HUES6 (cell line): ENCODE results near the gene DAGLA.

Experiments used
- H3K27ac ChIP-seq: 2 replicates; pipeline ENCODE4 v1.7.0; 2013; ENCODE audit warnings: low read depth, mild to moderate bottlenecking, low read length, inconsistent platforms
- H3K27me3 ChIP-seq: 2 replicates; pipeline ENCODE4 v1.6.1; 2013; ENCODE audit warnings: low read length; ENCODE audit not compliant: control insufficient read depth, insufficient read depth
- H3K36me3 ChIP-seq: 2 replicates; pipeline ENCODE4 v1.6.1; 2013; ENCODE audit warnings: low read length; ENCODE audit not compliant: control insufficient read depth, insufficient read depth
- H3K4me1 ChIP-seq: 2 replicates; pipeline ENCODE4 v1.6.1; 2013; ENCODE audit warnings: low read length; ENCODE audit not compliant: control insufficient read depth, insufficient read depth
- H3K4me3 ChIP-seq: 2 replicates; pipeline ENCODE4 v1.5.1; 2013; ENCODE audit warnings: low read depth, low read length
- H3K9ac ChIP-seq: one replicate; pipeline ENCODE4 v1.6.1; 2013; ENCODE audit warnings: mild to moderate bottlenecking, low read length
- H3K9me3 ChIP-seq: 2 replicates; pipeline ENCODE4 v1.6.1; 2013; ENCODE audit warnings: low read depth, low read length; ENCODE audit not compliant: control insufficient read depth, insufficient read depth

DAGLA gene, protein sequence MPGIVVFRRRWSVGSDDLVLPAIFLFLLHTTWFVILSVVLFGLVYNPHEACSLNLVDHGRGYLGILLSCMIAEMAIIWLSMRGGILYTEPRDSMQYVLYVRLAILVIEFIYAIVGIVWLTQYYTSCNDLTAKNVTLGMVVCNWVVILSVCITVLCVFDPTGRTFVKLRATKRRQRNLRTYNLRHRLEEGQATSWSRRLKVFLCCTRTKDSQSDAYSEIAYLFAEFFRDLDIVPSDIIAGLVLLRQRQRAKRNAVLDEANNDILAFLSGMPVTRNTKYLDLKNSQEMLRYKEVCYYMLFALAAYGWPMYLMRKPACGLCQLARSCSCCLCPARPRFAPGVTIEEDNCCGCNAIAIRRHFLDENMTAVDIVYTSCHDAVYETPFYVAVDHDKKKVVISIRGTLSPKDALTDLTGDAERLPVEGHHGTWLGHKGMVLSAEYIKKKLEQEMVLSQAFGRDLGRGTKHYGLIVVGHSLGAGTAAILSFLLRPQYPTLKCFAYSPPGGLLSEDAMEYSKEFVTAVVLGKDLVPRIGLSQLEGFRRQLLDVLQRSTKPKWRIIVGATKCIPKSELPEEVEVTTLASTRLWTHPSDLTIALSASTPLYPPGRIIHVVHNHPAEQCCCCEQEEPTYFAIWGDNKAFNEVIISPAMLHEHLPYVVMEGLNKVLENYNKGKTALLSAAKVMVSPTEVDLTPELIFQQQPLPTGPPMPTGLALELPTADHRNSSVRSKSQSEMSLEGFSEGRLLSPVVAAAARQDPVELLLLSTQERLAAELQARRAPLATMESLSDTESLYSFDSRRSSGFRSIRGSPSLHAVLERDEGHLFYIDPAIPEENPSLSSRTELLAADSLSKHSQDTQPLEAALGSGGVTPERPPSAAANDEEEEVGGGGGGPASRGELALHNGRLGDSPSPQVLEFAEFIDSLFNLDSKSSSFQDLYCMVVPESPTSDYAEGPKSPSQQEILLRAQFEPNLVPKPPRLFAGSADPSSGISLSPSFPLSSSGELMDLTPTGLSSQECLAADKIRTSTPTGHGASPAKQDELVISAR

DNA sequence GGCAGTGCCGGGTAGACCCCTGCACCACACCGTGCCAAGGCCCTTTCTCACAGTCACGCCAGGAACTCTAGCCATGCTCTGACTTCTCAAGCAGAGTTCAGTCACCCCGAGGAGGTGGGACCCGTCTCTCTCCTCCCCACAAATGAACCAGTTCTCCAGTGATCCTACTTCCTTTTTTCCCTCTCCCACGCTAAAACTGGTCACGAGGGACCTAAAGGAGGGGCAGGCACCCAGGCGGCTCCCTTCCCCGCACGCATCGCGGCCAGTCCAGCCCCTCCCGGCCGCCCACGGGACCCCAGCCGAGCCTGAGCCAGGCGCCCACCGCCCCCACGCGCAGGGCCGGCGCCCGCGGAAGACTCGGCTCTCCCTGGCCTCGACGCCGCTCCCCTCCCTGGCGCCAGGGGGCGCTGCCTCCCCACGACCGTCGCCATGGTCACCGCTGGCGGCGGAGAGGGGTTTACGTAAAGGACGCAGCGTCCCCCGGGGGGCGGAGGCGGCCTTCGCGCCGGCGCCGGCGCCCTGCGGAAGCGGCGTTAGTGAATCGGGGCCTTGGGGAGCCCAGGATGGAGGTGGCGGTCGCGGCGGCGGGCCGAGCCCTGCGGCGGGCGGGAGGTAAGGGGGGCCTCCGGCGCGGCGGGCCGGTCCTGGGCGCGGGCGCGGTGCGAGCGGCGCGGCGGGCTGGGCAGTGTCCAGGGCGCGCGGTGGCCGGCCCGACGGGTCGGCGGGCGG is at the start of gene DAGLA:
TSS of gene DAGLA (plus strand) at position 499 of the 729 bp plus-strand sequence. CDS start 39,765 bp downstream, outside the sequence.
- H3K4me3 ChIP-seq, result peak within 1 kb of the TSS; percentile 53
- H3K9me3 ChIP-seq, result no peaks in the 10 kb centered on the region
- peaks cover 24% of the 10 kb centered on the region for H3K27me3 ChIP-seq
- H3K4me1 ChIP-seq, result peaks cover 44% of the 10 kb centered on the region
- no peak within 1 kb of the TSS for H3K27ac ChIP-seq
- H3K9ac ChIP-seq, result peak within 1 kb of the TSS; percentile 20
- no peaks in the 10 kb centered on the region for H3K36me3 ChIP-seq

DNA sequence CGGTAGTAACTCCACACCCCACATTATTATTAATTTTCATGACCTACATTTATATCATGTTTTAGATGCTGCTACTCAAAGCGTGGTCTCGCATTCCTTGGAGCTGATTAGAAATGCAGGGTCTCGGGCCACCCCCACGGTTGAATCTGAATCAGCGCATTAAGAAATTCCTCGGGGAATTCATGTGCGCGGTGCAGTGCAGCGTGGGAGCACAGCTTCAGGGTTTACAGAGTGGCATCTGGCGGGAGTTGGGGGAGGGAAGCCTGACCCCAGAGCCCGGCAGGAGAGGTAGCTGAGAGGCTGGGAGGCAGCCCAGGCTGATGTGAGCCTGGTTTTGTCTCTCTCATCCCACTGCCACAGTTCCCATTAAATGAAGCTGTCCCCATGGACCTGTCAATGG is 48.1 kb upstream of the DAGLA start:
- no peak overlapping the region for H3K27ac ChIP-seq
- H3K36me3 ChIP-seq, result no peaks in the 10 kb centered on the region
- H3K4me3 ChIP-seq, result no peak overlapping the region
- peaks cover 21% of the 10 kb centered on the region for H3K4me1 ChIP-seq
- no peaks in the 10 kb centered on the region for H3K9me3 ChIP-seq
- H3K27me3 ChIP-seq, result no peaks in the 10 kb centered on the region
- no peak overlapping the region for H3K9ac ChIP-seq

DNA sequence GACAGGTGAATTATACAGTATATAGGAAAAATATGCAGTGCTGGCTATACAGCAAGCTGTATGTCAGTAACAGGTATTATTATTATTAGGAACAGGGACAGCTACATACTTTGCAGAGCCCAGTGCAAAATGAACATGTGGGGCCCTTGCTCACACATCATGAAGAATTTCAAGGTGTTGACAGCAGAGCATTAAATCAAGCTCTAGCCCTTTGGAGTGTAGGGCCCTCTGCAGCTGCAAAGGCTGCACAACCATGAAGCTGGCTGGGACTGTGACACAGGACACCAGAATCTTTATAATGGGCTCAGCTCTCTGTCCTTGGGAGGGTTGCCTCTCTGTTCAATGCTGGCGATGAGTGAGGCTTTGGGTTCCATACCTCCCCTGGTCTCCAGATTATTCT is 44.9 kb upstream of the DAGLA start:
- H3K27me3 ChIP-seq, result no peaks in the 10 kb centered on the region
- no peaks in the 10 kb centered on the region for H3K9me3 ChIP-seq
- H3K4me1 ChIP-seq, result peaks cover 11% of the 10 kb centered on the region
- no peak overlapping the region for H3K4me3 ChIP-seq
- no peaks in the 10 kb centered on the region for H3K36me3 ChIP-seq
- no peak overlapping the region for H3K27ac ChIP-seq
- H3K9ac ChIP-seq, result no peak overlapping the region

DNA sequence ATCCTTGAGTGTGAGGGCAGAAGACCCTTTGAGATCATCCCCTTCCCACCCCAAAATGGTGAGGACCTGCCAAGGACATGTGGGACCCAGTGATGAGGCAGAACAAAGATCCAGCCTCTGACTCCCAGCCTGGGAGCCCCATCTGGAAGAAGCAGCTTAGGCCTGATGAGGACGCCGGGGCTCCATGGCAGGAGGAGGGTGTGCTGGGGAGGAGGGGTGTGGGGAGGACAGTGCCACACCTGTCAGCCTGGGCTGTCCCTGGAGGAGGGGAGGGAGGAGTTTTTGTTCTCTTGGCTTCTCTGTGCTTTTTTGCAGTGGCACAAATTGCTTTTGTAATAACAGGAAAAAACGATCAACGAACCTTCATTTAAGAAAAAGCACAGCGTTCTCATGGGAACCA is 44.4 kb upstream of the DAGLA start:
- no peaks in the 10 kb centered on the region for H3K36me3 ChIP-seq
- no peak overlapping the region for H3K27ac ChIP-seq
- peaks cover 13% of the 10 kb centered on the region for H3K4me1 ChIP-seq
- no peaks in the 10 kb centered on the region for H3K27me3 ChIP-seq
- no peak overlapping the region for H3K9ac ChIP-seq
- H3K4me3 ChIP-seq, result no peak overlapping the region
- H3K9me3 ChIP-seq, result no peaks in the 10 kb centered on the region

DNA sequence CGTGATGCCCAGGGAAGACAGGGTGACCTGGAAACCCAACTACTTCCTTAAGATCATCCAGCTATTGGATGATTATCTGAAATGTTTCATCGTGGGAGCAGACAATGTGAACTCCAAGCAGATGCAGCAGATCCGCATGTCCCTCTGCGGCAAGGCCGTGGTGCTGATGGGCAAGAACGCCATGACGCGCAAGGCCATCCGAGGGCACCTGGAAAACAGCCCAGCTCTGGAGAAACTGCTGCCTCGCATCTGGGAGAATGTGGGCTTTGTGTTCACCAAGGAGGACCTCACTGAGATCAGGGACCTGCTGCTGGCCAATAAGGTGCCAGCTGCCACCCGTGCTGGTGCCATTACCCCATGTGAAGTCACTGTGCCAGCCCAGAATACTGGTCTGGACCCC is 43.5 kb upstream of the DAGLA start:
- Histone ChIP-seq H3K9ac (no peak overlapping the region), H3K27me3 (no peaks in the 10 kb centered on the region), H3K4me3 (no peak overlapping the region), H3K9me3 (no peaks in the 10 kb centered on the region), H3K36me3 (no peaks in the 10 kb centered on the region), H3K27ac (no peak overlapping the region), H3K4me1 (peaks cover 13% of the 10 kb centered on the region)

DNA sequence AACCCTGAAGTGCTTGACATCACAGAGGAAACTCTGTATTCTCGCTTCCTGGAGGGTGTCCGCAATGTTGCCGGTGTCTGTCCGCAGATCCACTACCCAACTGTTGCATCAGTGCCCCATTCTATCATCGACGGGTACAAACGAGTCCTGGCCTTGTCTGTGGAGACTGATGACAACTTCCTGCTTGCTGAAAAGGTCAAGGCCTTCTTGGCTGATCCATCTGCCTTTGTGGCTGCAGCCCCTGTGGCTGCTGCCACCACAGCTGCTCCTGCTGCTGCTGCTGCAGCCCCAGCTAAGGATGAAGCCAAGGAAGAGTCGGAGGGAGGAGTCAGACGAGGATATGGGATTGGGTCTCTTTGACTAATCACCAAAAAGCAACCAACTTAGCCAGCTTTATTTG is 42.9 kb upstream of the DAGLA start:
- Histone ChIP-seq H3K27ac (no peak overlapping the region), H3K27me3 (no peaks in the 10 kb centered on the region), H3K4me1 (peaks cover 12% of the 10 kb centered on the region), H3K4me3 (no peak overlapping the region), H3K36me3 (no peaks in the 10 kb centered on the region), H3K9ac (no peak overlapping the region), H3K9me3 (no peaks in the 10 kb centered on the region)

DNA sequence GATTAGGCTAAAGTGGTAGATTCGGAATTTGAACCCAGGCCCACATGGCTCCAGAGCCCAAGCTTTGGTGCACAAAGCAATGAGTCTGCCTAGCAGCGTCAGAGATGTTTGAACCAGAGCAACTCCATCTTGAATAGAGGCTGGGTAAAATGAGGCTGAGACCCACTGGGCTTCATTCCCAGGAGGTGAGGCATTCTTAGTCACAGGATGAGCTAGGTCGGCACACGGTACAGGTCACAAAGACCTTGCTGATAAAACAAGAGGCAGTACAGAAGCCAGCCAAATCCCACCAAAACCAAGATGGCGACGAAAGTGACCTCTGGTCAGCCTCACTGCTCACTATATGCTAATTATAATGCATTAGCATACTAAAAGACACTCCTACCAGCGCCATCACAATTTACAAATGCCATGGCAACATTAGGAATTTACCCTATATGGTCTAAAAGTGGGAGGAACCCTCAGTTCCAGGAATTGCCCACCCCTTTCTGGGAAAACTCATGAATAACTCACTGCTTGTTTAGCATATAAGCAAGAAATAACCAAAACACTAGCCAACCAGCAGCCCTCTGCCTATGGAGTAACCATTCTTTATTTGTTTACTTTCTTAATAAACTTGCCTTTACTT is 40.3 kb upstream of the DAGLA start:
- Histone ChIP-seq H3K27ac (no peak overlapping the region), H3K27me3 (no peaks in the 10 kb centered on the region), H3K4me1 (peaks cover 10% of the 10 kb centered on the region)

DNA sequence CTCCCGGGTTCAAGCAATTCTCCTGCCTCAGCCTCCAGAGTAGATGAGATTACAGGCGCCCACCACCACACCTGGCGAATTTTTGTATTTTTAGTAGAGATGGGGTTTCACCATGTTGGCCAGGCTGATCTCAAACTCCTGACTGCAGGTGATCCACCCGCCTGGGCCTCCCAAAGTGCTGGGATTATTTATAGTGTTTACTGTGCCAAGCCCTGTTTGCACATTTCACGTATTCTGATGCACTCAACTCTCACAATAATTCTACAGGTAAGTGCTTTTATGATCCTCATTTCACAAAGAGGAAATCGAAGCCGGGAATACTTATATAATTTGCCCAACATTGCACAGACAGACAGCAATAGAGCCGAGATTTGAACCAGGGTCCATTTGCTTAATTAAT is 38.0 kb upstream of the DAGLA start:
- no peak overlapping the region for H3K9ac ChIP-seq
- no peak overlapping the region for H3K4me3 ChIP-seq
- H3K27me3 ChIP-seq, result no peaks in the 10 kb centered on the region
- H3K36me3 ChIP-seq, result no peaks in the 10 kb centered on the region
- peaks cover 10% of the 10 kb centered on the region for H3K4me1 ChIP-seq
- no peak overlapping the region for H3K27ac ChIP-seq
- H3K9me3 ChIP-seq, result no peaks in the 10 kb centered on the region

More for the DNA sequence above, 40.3 kb upstream of the DAGLA start:
- no peaks in the 10 kb centered on the region for H3K9me3 ChIP-seq
- H3K4me3 ChIP-seq, result no peak overlapping the region
- H3K36me3 ChIP-seq, result no peaks in the 10 kb centered on the region
- no peak overlapping the region for H3K9ac ChIP-seq

DNA sequence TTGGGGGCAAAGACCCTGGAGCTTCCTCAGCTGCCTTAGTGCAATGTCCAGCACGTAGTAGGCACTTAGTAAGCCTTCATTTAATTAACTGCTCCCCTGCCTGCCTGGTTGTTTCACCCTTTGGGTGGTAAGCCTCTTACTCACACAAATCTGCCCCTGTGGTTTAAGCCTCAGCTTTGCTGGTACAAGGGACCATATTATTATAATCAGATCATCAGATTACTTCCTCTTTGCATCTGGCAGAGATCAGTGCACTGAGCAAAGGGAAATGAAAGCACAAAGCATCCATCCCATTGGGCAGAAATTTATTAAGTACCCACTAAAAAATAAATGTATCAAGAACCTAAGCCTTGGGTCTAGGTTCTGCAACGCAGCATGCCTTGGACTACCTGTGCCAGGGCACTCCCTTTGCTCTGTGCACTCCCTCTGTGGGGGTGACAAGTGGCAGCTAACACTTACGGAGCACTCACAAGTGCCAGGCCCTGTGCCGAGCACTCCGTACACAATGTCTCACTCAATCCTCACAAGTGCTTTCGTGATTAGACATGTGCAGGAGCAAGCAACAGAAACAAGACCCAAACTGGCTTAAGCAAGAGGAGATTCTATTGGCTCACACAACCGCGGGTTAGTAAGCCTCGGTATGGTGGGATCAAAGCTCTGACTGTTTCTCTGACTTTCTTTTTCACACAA is 34.9 kb upstream of the DAGLA start:
- H3K27me3 ChIP-seq, result no peaks in the 10 kb centered on the region
- no peaks in the 10 kb centered on the region for H3K9me3 ChIP-seq
- no peak overlapping the region for H3K9ac ChIP-seq
- no peak overlapping the region for H3K27ac ChIP-seq
- H3K4me1 ChIP-seq, result peaks cover 2% of the 10 kb centered on the region
- no peak overlapping the region for H3K4me3 ChIP-seq
- H3K36me3 ChIP-seq, result no peaks in the 10 kb centered on the region

DNA sequence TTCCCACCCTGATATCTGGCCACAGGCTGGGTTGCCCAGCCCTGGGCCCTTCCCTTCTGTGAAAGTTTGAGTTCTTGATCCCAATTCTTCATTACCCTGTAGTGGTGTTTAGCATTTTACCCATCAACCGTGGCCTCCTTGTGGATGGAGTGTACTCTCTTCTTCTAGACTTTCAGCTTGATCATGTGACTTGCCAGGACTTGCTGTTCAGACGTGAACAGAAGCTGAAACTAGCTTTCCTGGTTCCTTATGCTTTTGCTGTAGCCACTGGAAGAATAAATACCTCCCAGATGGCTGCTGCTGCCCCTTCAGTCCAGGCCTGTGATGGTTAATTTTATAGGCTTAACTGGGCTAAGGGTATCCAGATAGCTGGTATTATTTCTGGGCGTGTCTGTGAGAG is 32.7 kb upstream of the DAGLA start:
- Histone ChIP-seq H3K4me3 (no peak overlapping the region), H3K9ac (no peak overlapping the region), H3K27me3 (no peaks in the 10 kb centered on the region), H3K27ac (no peak overlapping the region), H3K4me1 (peaks cover 7% of the 10 kb centered on the region), H3K9me3 (no peaks in the 10 kb centered on the region), H3K36me3 (no peaks in the 10 kb centered on the region)
